ES-I3 (cell line): ENCODE data around the gene RPS6KA3.

ENCODE experiments used
- H3K36me3 ChIP-seq: 2 replicates; pipeline ENCODE4 v1.6.1; 2013; ENCODE audit warnings: mild to moderate bottlenecking, low read length, control low read depth, moderate library complexity; ENCODE audit not compliant: insufficient read depth
- H3K4me1 ChIP-seq: 2 replicates; pipeline ENCODE4 v1.6.1; 2013; ENCODE audit warnings: mild to moderate bottlenecking, control low read depth, low read length; ENCODE audit not compliant: insufficient read depth
- H3K9ac ChIP-seq: 2 replicates; pipeline ENCODE4 v1.6.1; 2013; ENCODE audit warnings: low read depth, mild to moderate bottlenecking, low read length, moderate library complexity
- H3K9me3 ChIP-seq: 2 replicates; pipeline ENCODE4 v1.6.1; 2013; ENCODE audit warnings: mild to moderate bottlenecking, low read length, moderate library complexity; ENCODE audit not compliant: control insufficient read depth, insufficient read depth

RPS6KA3 gene

GRCh38 chrX:20221902-20222301, 44.8 kb downstream of the RPS6KA3 start:
- no peak overlapping the region for H3K9ac ChIP-seq
- no peaks in the 10 kb centered on the region for H3K9me3 ChIP-seq
- peaks cover 10% of the 10 kb centered on the region for H3K4me1 ChIP-seq
- no peaks in the 10 kb centered on the region for H3K36me3 ChIP-seq

GRCh38 chrX:20218836-20219505, 47.7 kb downstream of the RPS6KA3 start:
- Histone ChIP-seq H3K36me3 (no peaks in the 10 kb centered on the region), H3K9me3 (no peaks in the 10 kb centered on the region), H3K4me1 (no peaks in the 10 kb centered on the region; the same call in 1 of the 2 replicates), H3K9ac (no peak overlapping the region)

GRCh38 chrX:20217906-20218305, 48.8 kb downstream of the RPS6KA3 start:
- Histone ChIP-seq H3K4me1 (no peaks in the 10 kb centered on the region; the same call in 1 of the 2 replicates), H3K9me3 (no peaks in the 10 kb centered on the region), H3K36me3 (no peaks in the 10 kb centered on the region; the same call in 1 of the 2 replicates), H3K9ac (no peak overlapping the region)

- no peak overlapping the region for H3K9ac ChIP-seq
- H3K4me1 ChIP-seq = no peaks in the 10 kb centered on the region; the same call in 1 of the 2 replicates
- H3K36me3 ChIP-seq = no peaks in the 10 kb centered on the region; the same call in 1 of the 2 replicates
- no peaks in the 10 kb centered on the region for H3K9me3 ChIP-seq
Measured at GRCh38 chrX:20217271-20217670, 49.4 kb downstream of the RPS6KA3 start.

GRCh38 chrX:20215565-20215964, 51.1 kb downstream of the RPS6KA3 start:
- peaks cover 2% of the 10 kb centered on the region; the same call in 1 of the 2 replicates for H3K4me1 ChIP-seq
- H3K36me3 ChIP-seq = no peaks in the 10 kb centered on the region; the same call in 1 of the 2 replicates
- no peak overlapping the region for H3K9ac ChIP-seq
- no peaks in the 10 kb centered on the region for H3K9me3 ChIP-seq

- Histone ChIP-seq H3K36me3 (no peaks in the 10 kb centered on the region; the same call in none of the 2 replicates), H3K4me1 (0 out of 2 replicates have a peak, but pooled peaks cover 3% of the 10 kb centered on the region), H3K9me3 (no peaks in the 10 kb centered on the region), H3K9ac (no peak overlapping the region)
Measured at GRCh38 chrX:20212486-20213089, 54.1 kb downstream of the RPS6KA3 start.

- 0 out of 2 replicates have a peak, but pooled peaks cover 3% of the 10 kb centered on the region for H3K4me1 ChIP-seq
- H3K36me3 ChIP-seq = no peaks in the 10 kb centered on the region; the same call in none of the 2 replicates
- no peak overlapping the region for H3K9ac ChIP-seq
- no peaks in the 10 kb centered on the region for H3K9me3 ChIP-seq
Measured at GRCh38 chrX:20211261-20211786, 55.4 kb downstream of the RPS6KA3 start.

GRCh38 chrX:20205927-20206708, 60.6 kb downstream of the RPS6KA3 start:
- Histone ChIP-seq H3K36me3 (no peaks in the 10 kb centered on the region; the same call in 1 of the 2 replicates), H3K9ac (no peak overlapping the region), H3K9me3 (no peaks in the 10 kb centered on the region), H3K4me1 (0 out of 2 replicates have a peak, but pooled peaks cover 3% of the 10 kb centered on the region)

- H3K9me3 ChIP-seq = no peaks in the 10 kb centered on the region
- H3K9ac ChIP-seq = no peak overlapping the region
- H3K36me3 ChIP-seq = no peaks in the 10 kb centered on the region; the same call in 1 of the 2 replicates
- no peaks in the 10 kb centered on the region for H3K4me1 ChIP-seq
Measured at GRCh38 chrX:20204351-20204750, 62.4 kb downstream of the RPS6KA3 start.

GRCh38 chrX:20197641-20198210, 69.0 kb downstream of the RPS6KA3 start:
- no peak overlapping the region for H3K9ac ChIP-seq
- no peaks in the 10 kb centered on the region for H3K4me1 ChIP-seq
- no peaks in the 10 kb centered on the region for H3K9me3 ChIP-seq
- H3K36me3 ChIP-seq = no peaks in the 10 kb centered on the region

- Histone ChIP-seq H3K36me3 (no peaks in the 10 kb centered on the region), H3K9me3 (no peaks in the 10 kb centered on the region), H3K4me1 (no peaks in the 10 kb centered on the region), H3K9ac (no peak overlapping the region)
Measured at GRCh38 chrX:20189171-20189570, 77.5 kb downstream of the RPS6KA3 start.

GRCh38 chrX:20181598-20182329, 84.9 kb downstream of the RPS6KA3 start:
- peaks cover 3% of the 10 kb centered on the region for H3K36me3 ChIP-seq
- no peaks in the 10 kb centered on the region for H3K4me1 ChIP-seq
- H3K9ac ChIP-seq = no peak overlapping the region
- no peaks in the 10 kb centered on the region; the same call in 1 of the 2 replicates for H3K9me3 ChIP-seq

- H3K9ac ChIP-seq = no peak overlapping the region
- peaks cover 7% of the 10 kb centered on the region for H3K36me3 ChIP-seq
- no peaks in the 10 kb centered on the region for H3K4me1 ChIP-seq
- no peaks in the 10 kb centered on the region; the same call in 1 of the 2 replicates for H3K9me3 ChIP-seq
Measured at GRCh38 chrX:20177093-20177492, 89.6 kb downstream of the RPS6KA3 start.
